Uterus (tissue), 4 donors: Measurements from ENCODE around the gene PTPRQ. TPM values are rescaled to one million over a fixed set of nuclear protein-coding genes. Genes with fewer than 3 reads are reported as not detected.
A peak's percentile ranks its signal among the peaks of the same experiment; 100 is the strongest.
"Not testable (repeated sequence)": the region's sequence is repeated elsewhere in the genome, so short reads cannot be mapped to it uniquely, and the experiment has no call there.

Experiments used
- DNase-seq, 2 donors: peaks; one replicate each; pipeline ENCODE4 v3.0.0-alpha.2; 2019 to 2020
- H3K27ac ChIP-seq, 2 donors: fragments of 200-600 bp; sonication (generic); 1 replicate in 1 of 2; 2 replicates in 1 of 2; pipeline ENCODE4 v1.5.1; 2016 to 2018
- H3K27me3 ChIP-seq, 2 donors: fragments of 200-600 bp; sonication (generic); one replicate each; pipeline ENCODE4 v1.5.1; 2018 to 2019; ENCODE audit warnings: control low read depth in 1 of 2
- H3K36me3 ChIP-seq, 2 donors: fragments of 200-600 bp; sonication (generic); one replicate each; pipeline ENCODE4 v1.5.1; 2019; ENCODE audit warnings: control low read depth in 1 of 2
- H3K4me1 ChIP-seq, 2 donors: fragments of 200-600 bp; sonication (generic); one replicate each; pipeline ENCODE4 v1.5.1; 2018 to 2019; ENCODE audit warnings: control low read depth in 1 of 2
- H3K4me3 ChIP-seq, 2 donors: fragments of 200-600 bp; sonication (generic); 1 replicate in 1 of 2; 2 replicates in 1 of 2; pipeline ENCODE4 v1.5.1; 2018 to 2019; ENCODE audit warnings: mild to moderate bottlenecking in 1 of 2
- H3K9me3 ChIP-seq, 2 donors: fragments of 200-600 bp; sonication (generic); one replicate each; pipeline ENCODE4 v1.5.1; 2019; ENCODE audit warnings: control low read depth in 1 of 2
- POLR2A ChIP-seq, 2 donors: fragments of 450-650 bp; IDR thresholded peaks; one replicate each; pipeline ENCODE4 v1.6.1; 2016; ENCODE audit warnings: antibody characterized with exemption in 2 of 2, mild to moderate bottlenecking in 1 of 2, moderate library complexity in 1 of 2
- intact Hi-C: fragments of 100-400 bp; cut with DNase I; formaldehyde crosslinking; loops from one replicate; pipeline ENCODE4 v1.15.1; 2023; ENCODE audit warnings: low total_unique reads
- total RNA-seq, 4 donors: library from RNA; depleted of rRNA in 3 of 4; stranded (reverse); fragments of >200 nt in 3 of 4; gene quantifications; one replicate each; pipeline versions ENCODE4 v1.1.0 to v1.2.4, GENCODE V29; 2014 to 2023
- TF ChIP-seq, protein P1 (sequence below), 4 experiments: fragments of 200-600 bp in 2 of 4; fragments of 450-650 bp in 2 of 4; sonication (generic) in 2 of 4; IDR thresholded peaks; one replicate each; pipeline ENCODE4 v1.5.1; 2016 to 2019; ENCODE audit warnings: antibody characterized with exemption in 4 of 4, mild to moderate bottlenecking in 2 of 4, moderate library complexity in 1 of 4
- donor health status: DM: yes; HTN: yes; CAD: no.

Gene PTPRQ
- total RNA-seq, 4 donors from 2014 or later, result 0.29 to 1.3 (median 1.0) TPM; not detected in 1

DNA sequence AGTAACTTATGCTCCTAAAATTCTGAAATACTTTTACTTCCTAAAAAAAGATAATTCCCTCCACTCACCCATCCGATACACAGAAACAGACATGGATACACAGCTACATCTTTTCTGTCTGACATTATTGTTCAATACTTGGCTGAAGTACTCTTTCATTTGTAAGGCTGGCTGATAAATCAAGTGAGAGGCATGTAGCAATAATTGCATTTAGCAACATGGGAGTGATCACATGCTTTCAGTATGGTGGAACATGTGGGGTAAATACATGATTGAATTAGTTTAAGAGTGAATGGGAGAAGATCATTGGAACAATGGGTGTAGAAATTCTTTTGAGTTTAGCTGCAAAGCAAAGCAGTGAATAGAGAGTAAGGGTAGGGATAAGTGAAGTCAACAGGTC, 25.6 kb downstream of the PTPRQ start:
- TF ChIP-seq POLR2A (IDR thresholded peaks at IDR 0.05), result no peak
- TF ChIP-seq, protein P1, sequence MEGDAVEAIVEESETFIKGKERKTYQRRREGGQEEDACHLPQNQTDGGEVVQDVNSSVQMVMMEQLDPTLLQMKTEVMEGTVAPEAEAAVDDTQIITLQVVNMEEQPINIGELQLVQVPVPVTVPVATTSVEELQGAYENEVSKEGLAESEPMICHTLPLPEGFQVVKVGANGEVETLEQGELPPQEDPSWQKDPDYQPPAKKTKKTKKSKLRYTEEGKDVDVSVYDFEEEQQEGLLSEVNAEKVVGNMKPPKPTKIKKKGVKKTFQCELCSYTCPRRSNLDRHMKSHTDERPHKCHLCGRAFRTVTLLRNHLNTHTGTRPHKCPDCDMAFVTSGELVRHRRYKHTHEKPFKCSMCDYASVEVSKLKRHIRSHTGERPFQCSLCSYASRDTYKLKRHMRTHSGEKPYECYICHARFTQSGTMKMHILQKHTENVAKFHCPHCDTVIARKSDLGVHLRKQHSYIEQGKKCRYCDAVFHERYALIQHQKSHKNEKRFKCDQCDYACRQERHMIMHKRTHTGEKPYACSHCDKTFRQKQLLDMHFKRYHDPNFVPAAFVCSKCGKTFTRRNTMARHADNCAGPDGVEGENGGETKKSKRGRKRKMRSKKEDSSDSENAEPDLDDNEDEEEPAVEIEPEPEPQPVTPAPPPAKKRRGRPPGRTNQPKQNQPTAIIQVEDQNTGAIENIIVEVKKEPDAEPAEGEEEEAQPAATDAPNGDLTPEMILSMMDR (IDR thresholded peaks at IDR 0.05), result no peak
- H3K36me3 ChIP-seq, result no peaks in the 10 kb centered on the region
- no peaks in the 10 kb centered on the region for H3K27me3 ChIP-seq
- no peak overlapping the region for H3K4me3 ChIP-seq
- no peak overlapping the region for H3K27ac ChIP-seq
- no peaks in the 10 kb centered on the region for H3K9me3 ChIP-seq
- H3K4me1 ChIP-seq, result no peaks in the 10 kb centered on the region
- DNase-seq, result no peak
- intact Hi-C loops, result no loop called here

DNA sequence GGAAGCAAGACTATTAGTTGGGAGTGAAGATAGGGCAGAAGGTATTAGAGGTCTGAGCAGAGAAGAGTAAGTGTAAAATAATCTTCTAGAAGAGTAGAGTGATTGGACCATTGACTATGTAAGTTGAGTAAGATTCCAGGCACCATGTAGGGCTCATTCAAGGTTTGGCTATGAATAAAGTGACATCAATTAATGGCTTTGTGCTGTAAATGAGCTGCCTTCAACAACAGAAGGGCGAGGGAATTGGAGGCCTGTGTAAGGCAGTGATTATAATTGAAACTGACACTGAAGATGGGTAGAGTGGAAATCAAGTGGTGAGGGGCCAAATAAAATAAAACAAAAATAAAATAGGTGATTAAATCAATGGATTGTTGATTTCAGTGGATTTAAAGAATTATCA, 26.4 kb downstream of the PTPRQ start:
- no peak overlapping the region for H3K4me3 ChIP-seq
- no peaks in the 10 kb centered on the region for H3K4me1 ChIP-seq
- H3K27me3 ChIP-seq, result no peaks in the 10 kb centered on the region
- TF ChIP-seq, protein P1 (IDR thresholded peaks at IDR 0.05), result no peak
- TF ChIP-seq POLR2A (IDR thresholded peaks at IDR 0.05), result no peak
- intact Hi-C loops, result no loop called here
- H3K9me3 ChIP-seq, result no peaks in the 10 kb centered on the region
- no peak for DNase-seq
- H3K36me3 ChIP-seq, result no peaks in the 10 kb centered on the region
- no peak overlapping the region for H3K27ac ChIP-seq

DNA sequence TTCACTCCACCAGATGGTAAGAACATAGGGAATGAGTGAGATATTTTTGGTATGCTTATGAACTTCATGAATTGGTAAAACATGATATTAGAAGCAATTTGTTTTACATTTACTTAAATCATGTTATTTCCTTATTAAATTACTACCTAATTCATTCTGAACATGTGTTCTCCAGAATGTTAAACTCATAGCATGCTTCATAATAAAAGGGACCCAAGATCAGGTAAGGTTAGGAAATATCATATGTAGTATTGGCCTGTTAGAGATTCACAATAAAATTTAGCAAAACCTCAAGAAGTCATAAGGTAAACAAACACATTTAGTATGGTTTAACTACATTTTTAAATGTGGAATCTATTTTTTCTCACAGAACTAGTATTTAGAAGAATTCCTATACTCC, 28.2 kb downstream of the PTPRQ start:
- no peaks in the 10 kb centered on the region for H3K27me3 ChIP-seq
- H3K9me3 ChIP-seq, result no peaks in the 10 kb centered on the region
- no peak overlapping the region for H3K4me3 ChIP-seq
- H3K4me1 ChIP-seq, result no peaks in the 10 kb centered on the region
- DNase-seq, result no peak
- H3K36me3 ChIP-seq, result no peaks in the 10 kb centered on the region
- intact Hi-C loops, result no loop called here
- no peak overlapping the region for H3K27ac ChIP-seq
- TF ChIP-seq POLR2A (IDR thresholded peaks at IDR 0.05), result no peak
- TF ChIP-seq, protein P1 (IDR thresholded peaks at IDR 0.05), result no peak

DNA sequence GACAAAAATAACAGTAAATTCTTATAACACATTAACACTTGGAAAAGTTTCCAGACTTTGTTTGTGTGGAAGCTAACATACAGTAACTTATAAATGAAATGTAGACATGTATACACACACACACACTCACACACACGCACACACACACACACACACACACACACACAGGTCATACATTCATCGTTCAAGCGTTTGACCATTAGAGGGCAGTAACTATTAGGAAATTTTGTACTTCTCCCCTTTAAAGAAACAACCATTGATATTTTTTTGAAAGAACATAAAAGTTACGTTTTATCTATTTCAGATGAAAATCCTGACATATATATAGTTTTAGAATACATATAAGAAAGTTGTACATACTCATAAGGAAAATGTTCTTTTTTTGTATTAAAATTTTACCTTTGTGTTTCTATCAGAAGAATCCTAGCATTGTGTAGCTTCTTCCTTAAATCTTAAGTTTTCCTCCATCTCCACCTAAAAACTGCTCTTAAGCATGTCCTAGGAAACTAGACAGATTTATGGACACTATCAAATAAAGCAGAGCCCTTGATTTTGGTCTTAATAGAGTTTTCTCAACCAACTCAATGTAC, 29.0 kb downstream of the PTPRQ start:
- no peak for DNase-seq
- intact Hi-C loops, result no loop called here
- Histone ChIP-seq H3K9me3 (no peaks in the 10 kb centered on the region), H3K27me3 (no peaks in the 10 kb centered on the region), H3K4me3 (no peak overlapping the region), H3K27ac (no peak overlapping the region), H3K36me3 (no peaks in the 10 kb centered on the region), H3K4me1 (no peaks in the 10 kb centered on the region)
- TF ChIP-seq, protein P1 (IDR thresholded peaks at IDR 0.05), result peak in 3 of 4 experiments; percentile 7 to 46 (median 9)
- no peak for TF ChIP-seq POLR2A (IDR thresholded peaks at IDR 0.05)

DNA sequence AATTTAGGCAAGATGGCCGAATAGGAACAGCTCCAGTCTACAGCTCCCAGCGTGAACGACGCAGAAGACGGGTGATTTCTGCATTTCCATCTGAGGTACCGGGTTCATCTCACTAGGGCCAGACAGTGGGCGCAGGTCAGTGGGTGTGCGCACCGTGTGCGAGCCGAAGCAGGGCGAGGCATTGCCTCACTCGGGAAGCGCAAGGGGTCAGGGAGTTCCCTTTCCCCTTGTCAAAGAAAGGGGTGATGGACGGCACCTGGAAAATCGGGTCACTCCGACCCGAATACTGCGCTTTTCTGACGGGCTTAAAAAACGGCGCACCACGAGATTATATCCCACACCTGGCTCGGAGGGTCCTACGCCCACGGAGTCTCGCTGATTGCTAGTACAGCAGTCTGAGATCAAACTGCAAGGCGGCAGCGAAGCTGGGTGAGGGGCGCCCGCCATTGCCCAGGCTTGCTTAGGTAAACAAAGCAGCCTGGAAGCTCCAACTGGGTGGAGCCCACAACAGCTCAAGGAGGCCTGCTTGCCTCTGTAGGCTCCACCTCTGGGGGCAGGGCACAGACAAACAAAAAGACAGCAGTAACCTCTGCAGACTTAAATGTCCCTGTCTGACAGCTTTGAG, 33.6 kb downstream of the PTPRQ start:
- H3K9me3 ChIP-seq, H3K4me3 ChIP-seq, DNase-seq, H3K36me3 ChIP-seq, H3K27ac ChIP-seq, H3K4me1 ChIP-seq, H3K27me3 ChIP-seq, intact Hi-C loops: not testable (repeated sequence)
